WTC11 (cell line): ENCODE data around the gene RGS12. TPM values are rescaled to one million over a fixed set of nuclear protein-coding genes. Genes with fewer than 3 reads are reported as not detected.
A peak's percentile ranks its signal among the peaks of the same experiment; 100 is the strongest.

Experiments used
- ATAC-seq: fragments of 200-7000 bp; cut with Tn5 transposase; 2 replicates; pipeline ENCODE4 v1.10.0; 2021; ENCODE audit warnings: mild to moderate bottlenecking, moderate library complexity
- CTCF ChIA-PET: fragments of 300-600 bp; sonication (Branson Sonifier 250); formaldehyde crosslinking; loops from one replicate; lab custom pipeline; 2021; ENCODE audit warnings: antibody characterized with exemption; lab: Charles Lee
- POLR2A ChIA-PET: fragments of 350-600 bp; sonication (Branson Sonifier 250); formaldehyde crosslinking; loops from one replicate; lab custom pipeline; 2021; ENCODE audit warnings: antibody characterized with exemption; lab: Charles Lee
- DNase-seq: peaks from one replicate; pipeline ENCODE4 v3.0.0; 2021; ENCODE audit warnings: low spot score
- H3K27ac Mint-ChIP-seq: 2 replicates; pipeline ENCODE4 v1.8.0; 2021; ENCODE audit warnings: mixed read lengths
- H3K27me3 Mint-ChIP-seq: 2 replicates; pipeline ENCODE4 v1.8.0; 2021; ENCODE audit warnings: low read depth, mild to moderate bottlenecking, moderate library complexity, mixed read lengths
- H3K36me3 Mint-ChIP-seq: 2 replicates; pipeline ENCODE4 v1.8.0; 2021; ENCODE audit warnings: mixed read lengths
- H3K4me1 Mint-ChIP-seq: 2 replicates; pipeline ENCODE4 v1.8.0; 2022; ENCODE audit warnings: mixed read lengths
- H3K4me3 Mint-ChIP-seq: 2 replicates; pipeline ENCODE4 v1.8.0; 2021; ENCODE audit warnings: mild to moderate bottlenecking, moderate library complexity, mixed read lengths
- H3K9me3 Mint-ChIP-seq: 2 replicates; pipeline ENCODE4 v1.8.0; 2021; ENCODE audit warnings: mixed read lengths
- ARID4B ChIP-seq: sonication (generic); formaldehyde crosslinking; IDR thresholded peaks from 2 replicates; pipeline ENCODE4 v1.8.0; 2023; ENCODE audit warnings: missing genetic modification reagents, mild to moderate bottlenecking, borderline replicate concordance
- ATF6 ChIP-seq: sonication (generic); formaldehyde crosslinking; IDR thresholded peaks from 2 replicates; pipeline ENCODE4 v1.8.1; 2023; ENCODE audit warnings: mild to moderate bottlenecking, missing genetic modification reagents
- CREM ChIP-seq: sonication (generic); formaldehyde crosslinking; IDR thresholded peaks from 2 replicates; pipeline ENCODE4 v1.8.1; 2022; ENCODE audit warnings: mild to moderate bottlenecking, missing genetic modification reagents, moderate library complexity
- E2F4 ChIP-seq: sonication (generic); formaldehyde crosslinking; IDR thresholded peaks from 2 replicates; pipeline ENCODE4 v1.8.1; 2022; ENCODE audit warnings: low read depth, mild to moderate bottlenecking, moderate library complexity, missing genetic modification reagents, borderline replicate concordance
- ELF4 ChIP-seq: sonication (generic); formaldehyde crosslinking; IDR thresholded peaks from 2 replicates; pipeline ENCODE4 v1.8.1; 2022; ENCODE audit warnings: low read depth, mild to moderate bottlenecking, moderate library complexity, missing genetic modification reagents
- ERG ChIP-seq: fragments of 250-450 bp; sonication (Bioruptor Pico); IDR thresholded peaks from 2 replicates; pipeline ENCODE4 v1.8.0; 2021; ENCODE audit warnings: mild to moderate bottlenecking
- ETV6 ChIP-seq: sonication (generic); formaldehyde crosslinking; IDR thresholded peaks from 2 replicates; pipeline ENCODE4 v1.8.1; 2022; ENCODE audit warnings: mild to moderate bottlenecking, missing genetic modification reagents
- FOXJ3 ChIP-seq: sonication (generic); formaldehyde crosslinking; IDR thresholded peaks from 2 replicates; pipeline ENCODE4 v1.9.0; 2021; ENCODE audit warnings: missing genetic modification reagents, mild to moderate bottlenecking, borderline replicate concordance
- GABPB1 ChIP-seq: sonication (generic); formaldehyde crosslinking; IDR thresholded peaks from 2 replicates; pipeline ENCODE4 v1.8.1; 2023; ENCODE audit warnings: mild to moderate bottlenecking, missing genetic modification reagents
- GRHL2 ChIP-seq: fragments of 250-450 bp; sonication (Bioruptor Pico); IDR thresholded peaks from 2 replicates; pipeline ENCODE4 v1.8.0; 2022; ENCODE audit warnings: mild to moderate bottlenecking, moderate library complexity; ENCODE audit not compliant: insufficient replicate concordance, severe bottlenecking
- GTF2I ChIP-seq: fragments of 250-450 bp; sonication (Bioruptor Pico); conservative IDR thresholded peaks from 2 replicates; pipeline ENCODE4 v1.4.0; 2021; ENCODE audit warnings: mild to moderate bottlenecking
- MAX ChIP-seq: sonication (generic); formaldehyde crosslinking; IDR thresholded peaks from 2 replicates; pipeline ENCODE4 v1.8.0; 2022; ENCODE audit warnings: mild to moderate bottlenecking, missing genetic modification reagents
- RELA ChIP-seq: sonication (generic); formaldehyde crosslinking; IDR thresholded peaks from 2 replicates; pipeline ENCODE4 v1.8.1; 2022; ENCODE audit warnings: missing genetic modification reagents, mild to moderate bottlenecking, borderline replicate concordance
- ZBTB43 ChIP-seq: sonication (generic); formaldehyde crosslinking; IDR thresholded peaks from 2 replicates; pipeline ENCODE4 v1.8.1; 2023; ENCODE audit warnings: mild to moderate bottlenecking, missing genetic modification reagents
- ZNF232 ChIP-seq: sonication (generic); formaldehyde crosslinking; IDR thresholded peaks from 2 replicates; pipeline ENCODE4 v1.8.0; 2022; ENCODE audit warnings: mild to moderate bottlenecking, missing genetic modification reagents
- ZNF263 ChIP-seq: sonication (generic); formaldehyde crosslinking; IDR thresholded peaks from 2 replicates; pipeline ENCODE4 v1.8.1; 2022; ENCODE audit warnings: low read depth, mild to moderate bottlenecking, moderate library complexity, missing genetic modification reagents
- ZNF396 ChIP-seq: fragments of 250-450 bp; sonication (Bioruptor Pico); IDR thresholded peaks from 2 replicates; pipeline ENCODE4 v1.8.0; 2021; ENCODE audit warnings: mild to moderate bottlenecking, moderate library complexity, borderline replicate concordance
- ZNF532 ChIP-seq: fragments of 250-450 bp; sonication (Bioruptor Pico); IDR thresholded peaks from 2 replicates; pipeline ENCODE4 v1.9.0; 2021; ENCODE audit warnings: mild to moderate bottlenecking, borderline replicate concordance
- ZSCAN18 ChIP-seq: fragments of 250-450 bp; sonication (Bioruptor Pico); IDR thresholded peaks from 2 replicates; pipeline ENCODE4 v2.1.2; 2022; ENCODE audit warnings: mild to moderate bottlenecking, moderate library complexity
- total RNA-seq: library from RNA; stranded (reverse); gene quantifications from 3 replicates; pipeline ENCODE4 v1.2.3, GENCODE V29; 2021

Gene RGS12
- total RNA-seq, 1 experiment from 2014 or later, result 21.0 TPM

GRCh38 chr4:3308691-3309090 is 15.9 kb downstream of the RGS12 start:
- ATAC-seq (no peak), DNase-seq (no peak)
- Mint-ChIP-seq H3K4me3 (peak overlapping the region; percentile 55), H3K4me1 (peaks cover 40% of the 10 kb centered on the region), H3K27me3 (no peaks in the 10 kb centered on the region), H3K27ac (0 out of 2 replicates have a peak overlapping the region, but pooled peaks have one; percentile 49), H3K36me3 (no peaks in the 10 kb centered on the region), H3K9me3 (no peaks in the 10 kb centered on the region)
- ChIA-PET POLR2A (no interaction called here), CTCF (interaction anchor here (0.8 to 8.1 kb wide), 6 partner anchors 10 to 38 kb away, joined by 3 to 85 read pairs (median 4); partner anchors contain the start of gene RGS12)
- no peak for TF ChIP-seq CREM
- TF ChIP-seq ZNF263, result no peak
- TF ChIP-seq GRHL2 (CRISPR knock-in tag), result no peak
- no peak for TF ChIP-seq E2F4 (CRISPR knock-in tag)
- TF ChIP-seq MAX (CRISPR knock-in tag), result no peak
- no peak for TF ChIP-seq FOXJ3 (CRISPR knock-in tag)
- no peak for TF ChIP-seq ETV6
- no peak for TF ChIP-seq ERG (CRISPR knock-in tag)
- TF ChIP-seq ZSCAN18 (CRISPR knock-in tag), result no peak
- TF ChIP-seq GTF2I, result no peak
- no peak for TF ChIP-seq ZNF232 (CRISPR knock-in tag)
- TF ChIP-seq ZBTB43 (CRISPR knock-in tag), result no peak
- TF ChIP-seq GABPB1 (CRISPR knock-in tag), result no peak
- TF ChIP-seq ZNF532 (CRISPR knock-in tag), result no peak
- TF ChIP-seq ARID4B (CRISPR knock-in tag), result no peak
- TF ChIP-seq ZNF396 (CRISPR knock-in tag), result no peak
- TF ChIP-seq ATF6 (CRISPR knock-in tag), result no peak
- no peak for TF ChIP-seq RELA
- TF ChIP-seq ELF4, result no peak
